GM12878 (cell line): ENCODE data around the gene TRA2B. TPM values are rescaled to one million over a fixed set of nuclear protein-coding genes. Genes with fewer than 3 reads are reported as not detected.

ENCODE experiments used
- ATAC-seq: fragments of 200-7000 bp; cut with Tn5 transposase; 3 replicates; pipeline ENCODE4 v1.9.1; 2020; ENCODE audit warnings: mild to moderate bottlenecking, moderate library complexity
- BruUV-seq: library from RNA; stranded (reverse); fragments of 400-500 nt; replicated peaks from 2 replicates; lab custom pipeline; 2021; lab: Mats Ljungman, UMichigan
- CTCF ChIA-PET: fragments of 300-600 bp; sonication (Branson Sonifier 250); formaldehyde crosslinking; extraction: SDS; loops from one replicate; lab custom pipeline; 2021; ENCODE audit warnings: inconsistent platforms; lab: Yijun Ruan, JAX
- POLR2A ChIA-PET: fragments of 350-600 bp; formaldehyde crosslinking; extraction: SDS; loops from one replicate; lab custom pipeline; 2021; ENCODE audit warnings: inconsistent platforms; lab: Charles Lee
- RAD21 ChIA-PET: fragments of 300-600 bp; sonication (Branson Sonifier 250); formaldehyde crosslinking; loops from one replicate; lab custom pipeline; 2023; ENCODE audit warnings: antibody characterized with exemption; ENCODE audit not compliant: unreplicated experiment; lab: Charles Lee
- SMC1A ChIA-PET: fragments of 300-600 bp; sonication (Branson Sonifier 250); formaldehyde crosslinking; loops from one replicate; lab custom pipeline; 2023; ENCODE audit not compliant: unreplicated experiment, uncharacterized antibody; lab: Charles Lee
- DNase-seq: peaks from one replicate; pipeline ENCODE4 v3.0.0-alpha.2; 2011; ENCODE audit warnings: low read depth, low spot score
- FAIRE-seq: peaks from 3 replicates; lab custom pipeline; 2011; peaks lifted over from hg19 to GRCh38; lab: Jason Lieb, UNC
- H2AFZ ChIP-seq: 2 replicates; pipeline ENCODE4 v1.6.0; 2011; ENCODE audit warnings: low read depth, low read length, control low read depth; ENCODE audit not compliant: control insufficient read depth
- H3K27ac ChIP-seq: 2 replicates; pipeline ENCODE4 v1.5.1; 2011; ENCODE audit warnings: control low read depth; ENCODE audit not compliant: control insufficient read depth, insufficient read depth
- H3K27me3 ChIP-seq, 2 experiments: replicated peaks in 1 of 2; 2 replicates each; pipeline versions ENCODE4 v1.6.0 to v1.6.1; 2011; ENCODE audit warnings: low read length in 1 of 2; ENCODE audit not compliant: control insufficient read depth in 2 of 2, insufficient read depth in 2 of 2
- H3K36me3 ChIP-seq, 2 experiments: 2 replicates each; pipeline ENCODE4 v1.5.1; 2011; ENCODE audit warnings: low read length in 1 of 2; ENCODE audit not compliant: control insufficient read depth in 2 of 2, insufficient read depth in 2 of 2
- H3K4me1 ChIP-seq: 2 replicates; pipeline ENCODE4 v1.6.1; 2011; ENCODE audit warnings: mild to moderate bottlenecking, low read length, moderate library complexity, mixed read lengths; ENCODE audit not compliant: control insufficient read depth, insufficient read depth
- H3K4me2 ChIP-seq: 2 replicates; pipeline ENCODE4 v1.6.0; 2011; ENCODE audit warnings: control low read depth; ENCODE audit not compliant: control insufficient read depth, insufficient read depth
- H3K4me3 ChIP-seq: fragments of 200-600 bp; sonication (generic); 2 replicates; pipeline ENCODE4 v1.5.1; 2016
- H3K79me2 ChIP-seq: 2 replicates; pipeline ENCODE4 v1.6.0; 2011; ENCODE audit warnings: low read length; ENCODE audit not compliant: control insufficient read depth, insufficient read depth
- H3K9ac ChIP-seq: 2 replicates; pipeline ENCODE4 v1.8.0; 2011; ENCODE audit warnings: low read length, control low read depth, mixed read lengths; ENCODE audit not compliant: control insufficient read depth, insufficient read depth
- H3K9me3 ChIP-seq: replicated peaks from 3 replicates; pipeline ENCODE4 v1.5.1; 2011; ENCODE audit warnings: mild to moderate bottlenecking, low read length; ENCODE audit not compliant: control insufficient read depth, insufficient read depth
- H4K20me1 ChIP-seq: 2 replicates; pipeline ENCODE4 v1.6.0; 2011; ENCODE audit not compliant: control insufficient read depth, insufficient read depth
- IRF4 ChIP-seq: IDR thresholded peaks from 2 replicates; pipeline ENCODE4 v1.6.1; 2011; ENCODE audit warnings: low read depth, low read length
- NR2C2 ChIP-seq: IDR thresholded peaks from 2 replicates; pipeline ENCODE4 v1.6.1; 2011; ENCODE audit warnings: borderline replicate concordance, low read depth; ENCODE audit not compliant: control insufficient read depth, insufficient read length
- PAX8 ChIP-seq: fragments of 450-650 bp; IDR thresholded peaks from 2 replicates; pipeline ENCODE4 v1.6.1; 2017; ENCODE audit warnings: mild to moderate bottlenecking, moderate library complexity
- POLR2AphosphoS2 ChIP-seq: IDR thresholded peaks from 2 replicates; pipeline ENCODE4 v1.6.1; 2011; ENCODE audit warnings: low read depth, mild to moderate bottlenecking, low read length, improper control_type of control experiment, moderate library complexity
- RB1 ChIP-seq: fragments of 450-650 bp; formaldehyde crosslinking; IDR thresholded peaks from 2 replicates; pipeline ENCODE4 v1.6.1; 2017; ENCODE audit warnings: mild to moderate bottlenecking, borderline replicate concordance
- WRNIP1 ChIP-seq: IDR thresholded peaks from 2 replicates; pipeline ENCODE4 v1.6.1; 2011; ENCODE audit warnings: low read depth, low read length, improper control_type of control experiment, borderline replicate concordance
- ZBTB4 ChIP-seq: fragments of 450-650 bp; formaldehyde crosslinking; IDR thresholded peaks from 2 replicates; pipeline ENCODE4 v1.4.0; 2022; ENCODE audit warnings: mild to moderate bottlenecking, moderate library complexity
- WGBS: methylation state at CpG from one replicate; pipeline ENCODE4 v1.1.6; 2016; ENCODE audit warnings: low lambda C conversion rate; ENCODE audit not compliant: insufficient replicate concordance, insufficient coverage; ENCODE audit errors: missing lambda C conversion rate; 5-methylcytosine and 5-hydroxymethylcytosine counted together
- in situ Hi-C: fragments of 300-500 bp; cut with MboI; formaldehyde crosslinking; loops from 9 replicates; pipeline ENCODE4 v1.14.3; 2018; ENCODE audit warnings: mixed read lengths
- intact Hi-C: fragments of 100-400 bp; cut with micrococcal nuclease; formaldehyde crosslinking; loops from one replicate; pipeline ENCODE4 v1.14.2; 2022; ENCODE audit not compliant: unreplicated experiment
- polyA plus RNA-seq, 11 experiments: library from polyadenylated mRNA; depleted of rRNA in 4 of 11; unstranded in 6 of 11; stranded (reverse) in 5 of 11; fragments of >200 nt; fragmentation: Nextera tagmentation in 4 of 11; fragmentation: Illumina TruSeq in 1 of 11; extraction: Ambion mirVana in 4 of 11; extraction: Trizol in 1 of 11; gene quantifications; 1 replicate in 1 of 11; 2 replicates in 10 of 11; pipeline versions ENCODE4 v1.2.1 to v1.2.3, GENCODE V29; 2011 to 2016; ENCODE audit warnings: inconsistent platforms in 2 of 11, missing spikeins in 2 of 11, low read depth in 1 of 11
- total RNA-seq, 4 experiments: library from RNA; depleted of rRNA in 3 of 4; stranded (reverse); fragments of >200 nt in 3 of 4; fragmentation: Illumina TruSeq in 1 of 4; extraction: Trizol in 1 of 4; gene quantifications; 2 replicates each; pipeline versions ENCODE4 v1.2.1 to v1.2.3, GENCODE V29; 2013 to 2021

The TRA2B gene
- total and polyA plus RNA-seq, 10 of the 15 experiments (the other 5 are each of a cell fraction or from before 2014, with no cell fraction given): 130 to 317 (median 278) TPM

GRCh38 chr3:185971579-185971978 lies 33.8 kb upstream of the TRA2B start (continued):
- no peak for TF ChIP-seq IRF4
- TF ChIP-seq, all 136 proteins: peak for 0

- H4K20me1 ChIP-seq: no peaks in the 10 kb centered on the region
- no peak overlapping the region for H3K4me2 ChIP-seq
- TF ChIP-seq POLR2AphosphoS2 (no peak), RB1 (no peak), WRNIP1 (no peak), NR2C2 (no peak), PAX8 (no peak), ZBTB4 (CRISPR knock-in tag) (no peak)
- no peak overlapping the region for H2AFZ ChIP-seq
- ChIA-PET POLR2A (interaction anchor here (1.1 to 1.2 kb wide), 2 partner anchors 14 to 23 kb away, joined by 4 read pairs; no protein-coding TSS in a partner anchor), RAD21 (interaction anchor here (2.6 kb wide), 1 partner anchor 25 kb away, joined by 12 read pairs; no protein-coding TSS in a partner anchor), CTCF (interaction anchor here (0.6 to 4.7 kb wide), 3 partner anchors 9 to 24 kb away, joined by 4 to 49 read pairs (median 13); no protein-coding TSS in a partner anchor), SMC1A (interaction anchor here (1.1 to 1.5 kb wide), 3 partner anchors 9 to 25 kb away, joined by 3 to 7 read pairs (median 4); no protein-coding TSS in a partner anchor)
- no peaks in the 10 kb centered on the region; the same call in 2 of the 3 replicates for H3K9me3 ChIP-seq
- H3K4me1 ChIP-seq: no peaks in the 10 kb centered on the region
- no peaks in the 10 kb centered on the region for H3K36me3 ChIP-seq
- no peak overlapping the region for H3K9ac ChIP-seq
- WGBS: 25% methylated on average over 2 of the region's 2 CpGs
- no peaks in the 10 kb centered on the region for H3K79me2 ChIP-seq
- in situ Hi-C loops: no loop called here
- intact Hi-C loops: no loop called here
- FAIRE-seq (no peak), ATAC-seq (no peak), DNase-seq (no peak)
- H3K27me3 ChIP-seq: no peaks in the 10 kb centered on the region
- no peak overlapping the region for H3K27ac ChIP-seq
- no TSS peak for BruUV-seq
- no peak overlapping the region for H3K4me3 ChIP-seq
Observed at GRCh38 chr3:185968168-185968567, 30.4 kb upstream of the TRA2B start.
